NCI-H345 treated with DMSO at 0.1 percent for 48 hours (cell line): ENCODE results near the gene GALNT2.

Source experiments
- DNase-seq: peaks from one replicate; lab custom pipeline; 2025; ENCODE audit not compliant: unreplicated experiment; lab: John Stamatoyannopoulos, UW

GALNT2 gene

GRCh38 chr1:230158415-230159291, 91.6 kb downstream of the GALNT2 start:
- DNase-seq: peak; percentile 97

DNA sequence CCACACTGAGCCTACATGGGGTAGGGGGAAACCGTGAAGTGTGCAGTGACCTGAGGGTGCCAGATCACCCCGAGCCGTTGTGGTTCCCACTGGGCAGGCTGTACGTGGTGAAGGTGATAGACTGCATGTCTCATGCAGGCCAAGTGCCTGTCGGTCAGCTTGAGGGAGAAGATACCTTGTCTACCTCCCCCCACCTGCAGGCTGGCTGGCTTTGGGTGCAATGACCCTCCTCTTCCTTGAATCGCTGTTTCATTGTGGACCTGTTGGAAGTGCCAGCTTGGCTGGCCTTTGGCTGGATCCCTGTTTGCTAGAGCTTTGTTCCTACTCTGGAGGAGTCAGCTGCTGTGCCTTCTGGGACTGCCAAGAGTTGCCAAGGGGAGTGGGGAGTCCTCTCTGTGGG, 92.5 kb downstream of the GALNT2 start:
- no peak for DNase-seq

DNA sequence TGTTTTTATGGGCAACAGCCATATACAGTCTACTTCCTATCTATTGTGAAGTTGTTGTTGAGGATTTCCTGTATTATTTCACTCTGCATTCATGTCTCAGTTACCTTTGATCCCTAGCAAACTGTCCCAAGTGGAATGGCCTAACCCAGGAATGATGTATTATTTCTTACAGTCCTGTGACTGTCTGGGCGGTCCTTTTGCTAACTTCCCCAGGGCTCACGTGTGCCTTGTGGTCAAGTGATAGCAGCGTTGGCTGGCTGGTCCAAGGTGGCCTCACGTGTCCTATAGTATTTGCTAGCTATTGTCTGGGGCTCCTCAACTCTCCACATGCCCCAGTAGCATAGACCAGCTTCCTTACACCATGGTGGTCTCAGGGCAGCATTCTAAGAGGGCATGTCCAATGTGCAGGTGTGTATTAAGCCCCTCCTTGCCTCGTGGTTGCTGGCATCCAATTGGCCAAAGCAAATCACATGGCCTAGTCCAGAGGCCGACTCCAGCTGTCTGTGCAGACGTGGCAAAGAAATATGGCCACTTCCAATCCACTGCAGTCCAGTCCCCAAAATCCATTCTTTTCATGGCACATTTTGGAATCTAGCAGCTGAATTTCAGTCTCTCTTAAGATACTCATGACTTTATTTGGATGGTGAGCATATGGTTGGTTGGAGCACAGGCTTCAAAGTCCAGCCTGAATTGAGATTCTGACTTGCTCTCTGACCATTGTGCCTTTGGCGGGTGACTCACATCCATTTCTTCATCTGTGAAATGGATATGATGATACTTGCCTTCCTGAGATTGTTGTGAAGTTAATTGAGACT, 94.1 kb downstream of the GALNT2 start:
- no peak for DNase-seq

GRCh38 chr1:230163205-230163604, 96.2 kb downstream of the GALNT2 start:
- no peak for DNase-seq

GRCh38 chr1:230163719-230164118, 96.7 kb downstream of the GALNT2 start:
- DNase-seq: no peak

DNA sequence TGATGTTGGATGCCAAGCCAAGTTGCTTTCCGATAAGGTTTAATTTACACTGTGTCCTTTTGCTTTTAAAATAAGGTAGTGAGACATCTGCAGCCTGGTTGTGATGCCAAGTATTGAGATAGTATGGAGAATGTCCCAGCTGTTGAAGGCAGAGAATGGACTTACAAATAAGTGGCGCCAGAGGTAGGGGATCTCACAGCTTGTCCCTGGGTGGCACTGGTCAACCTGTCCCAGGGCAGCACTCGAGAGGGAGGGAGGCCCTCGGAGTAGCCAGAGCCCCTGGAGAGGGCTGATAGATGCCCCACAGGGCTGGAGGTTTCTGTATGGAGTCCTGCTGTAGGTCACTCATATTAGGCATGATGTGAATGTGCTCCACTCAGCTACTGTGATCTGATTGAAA, 98.5 kb downstream of the GALNT2 start:
- DNase-seq: no peak

GRCh38 chr1:230166366-230167132, 99.5 kb downstream of the GALNT2 start:
- DNase-seq: no peak

GRCh38 chr1:230167419-230167852, 100.4 kb downstream of the GALNT2 start:
- no peak for DNase-seq

DNA sequence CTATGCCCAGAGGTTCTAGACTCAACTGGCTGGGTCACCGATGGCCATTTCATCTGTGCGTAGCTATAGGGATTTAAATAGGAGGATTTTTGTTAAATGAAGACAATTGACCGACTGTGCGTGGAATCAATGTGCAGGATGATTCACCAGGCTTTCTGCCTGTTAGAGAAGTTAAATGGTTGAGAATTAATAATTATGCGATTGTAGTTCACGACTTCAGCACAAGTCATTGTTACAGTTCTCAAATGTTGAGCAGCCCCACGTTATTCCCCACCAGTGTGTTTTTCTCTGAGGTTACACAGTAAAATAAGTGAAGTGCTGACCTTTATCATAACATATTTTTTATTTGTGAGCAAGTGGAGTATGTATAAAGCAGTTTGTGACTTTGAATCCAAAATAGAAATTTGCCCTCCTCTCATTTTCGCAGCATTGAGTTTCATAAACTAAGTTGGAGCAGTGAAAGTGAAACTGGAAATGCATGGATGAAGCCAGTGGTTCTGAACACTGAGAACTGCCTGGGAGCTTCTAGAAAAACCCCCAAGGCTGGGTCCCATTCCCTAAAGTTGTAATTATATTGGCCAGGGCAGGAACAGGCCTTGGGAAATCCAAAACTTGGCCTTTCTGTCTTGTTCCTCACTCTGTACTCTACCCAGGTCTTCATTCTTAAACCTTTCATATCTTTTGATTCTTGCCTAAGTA, 102.6 kb downstream of the GALNT2 start:
- no peak for DNase-seq

- DNase-seq: no peak
These were observed 103.1 kb downstream of the GALNT2 start for GRCh38 chr1:230170153-230170547.

DNA sequence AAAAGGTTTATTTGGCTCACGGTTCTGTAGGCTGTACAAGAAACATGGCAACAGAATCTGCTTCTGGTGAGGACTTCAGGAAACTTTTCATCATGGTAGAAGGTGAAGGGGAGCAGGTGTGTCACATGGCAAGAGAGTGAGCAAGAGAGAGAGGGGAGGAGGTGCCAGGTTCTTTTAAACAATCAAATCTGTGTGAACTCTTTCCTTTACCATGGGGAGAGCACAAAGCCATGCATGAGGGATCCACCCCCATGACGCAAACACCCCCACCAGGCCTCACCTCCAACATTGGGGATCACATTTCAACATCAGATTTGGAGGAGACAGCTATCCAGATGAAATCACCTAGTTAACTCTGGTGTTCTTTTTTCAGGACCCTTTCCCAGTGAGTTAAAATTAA, 103.6 kb downstream of the GALNT2 start:
- no peak for DNase-seq

GRCh38 chr1:230171356-230172015, 104.4 kb downstream of the GALNT2 start:
- no peak for DNase-seq

- DNase-seq: no peak
These were observed 105.0 kb downstream of the GALNT2 start for GRCh38 chr1:230172016-230172537.

GRCh38 chr1:230173187-230173975, 106.3 kb downstream of the GALNT2 start:
- DNase-seq: no peak

GRCh38 chr1:230174041-230174440, 107.0 kb downstream of the GALNT2 start:
- DNase-seq: no peak

- no peak for DNase-seq
These were observed 107.6 kb downstream of the GALNT2 start for GRCh38 chr1:230174471-230175162.

DNA sequence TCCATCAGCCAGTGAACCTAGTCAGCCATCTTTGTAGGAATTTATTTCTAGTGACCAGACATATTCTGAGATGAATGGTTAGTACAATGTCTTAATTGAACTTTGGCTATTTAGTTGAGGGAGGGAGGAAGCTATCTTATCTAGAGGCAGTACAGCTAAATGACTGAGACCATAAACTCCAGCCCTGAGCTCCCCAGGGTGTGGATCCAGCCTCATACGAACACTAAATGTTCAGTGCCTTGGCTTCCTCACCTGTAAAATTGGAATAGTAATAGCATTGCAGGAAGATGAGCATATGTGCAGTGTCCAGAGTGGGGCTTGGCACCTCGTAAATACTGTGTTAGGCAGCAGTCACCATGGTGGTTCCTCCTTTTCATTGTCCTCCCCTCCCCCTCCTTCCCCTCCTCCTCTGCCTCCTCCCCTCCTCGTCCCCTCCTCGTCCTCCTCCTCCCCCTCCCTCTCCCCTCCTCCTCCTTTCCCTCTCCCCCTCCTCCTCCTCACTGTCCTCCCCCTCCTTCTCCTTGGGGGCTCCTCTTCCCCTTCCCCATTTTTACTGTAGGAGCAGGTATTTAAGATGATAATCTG, 108.2 kb downstream of the GALNT2 start:
- DNase-seq: no peak

DNA sequence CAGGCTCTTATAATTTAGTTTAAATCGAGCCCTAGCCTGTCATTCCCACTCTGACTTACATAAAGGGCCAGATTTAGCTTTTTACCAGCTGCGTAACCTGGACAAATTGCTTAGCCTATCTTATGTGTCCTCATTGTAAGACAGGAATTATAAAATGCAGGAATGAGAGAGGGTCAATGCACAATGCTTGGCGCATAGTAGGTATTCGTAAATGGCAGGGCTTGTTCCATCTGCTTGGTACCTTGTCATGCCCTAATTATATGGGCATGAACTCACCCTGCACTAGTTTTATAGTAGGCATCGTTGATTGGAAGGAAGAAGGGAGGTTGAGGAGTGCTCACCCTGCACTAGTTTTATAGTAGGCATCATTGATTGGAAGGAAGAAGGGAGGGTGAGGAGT, 108.8 kb downstream of the GALNT2 start:
- DNase-seq: no peak
